ENCODE measurements around the gene LELP1.

The LELP1 gene

GRCh38 chr1:153229076-153229829 lies 26.0 kb downstream of the LELP1 start:
- peak; percentile 66 for DNase-seq

GRCh38 chr1:153231363-153231762 lies 28.1 kb downstream of the LELP1 start:
- no peak for DNase-seq

GRCh38 chr1:153231785-153232184 lies 28.6 kb downstream of the LELP1 start:
- no peak for DNase-seq

- DNase-seq, result no peak
Observed at GRCh38 chr1:153232553-153232952, 29.3 kb downstream of the LELP1 start.

GRCh38 chr1:153233448-153233847 lies 30.2 kb downstream of the LELP1 start:
- no peak for DNase-seq

- DNase-seq, result no peak
Observed at GRCh38 chr1:153238527-153238926, 35.3 kb downstream of the LELP1 start.

- DNase-seq, result no peak
Observed at GRCh38 chr1:153242160-153242559, 38.9 kb downstream of the LELP1 start.

GRCh38 chr1:153245466-153245865 lies 42.2 kb downstream of the LELP1 start:
- no peak for DNase-seq

GRCh38 chr1:153246018-153246417 lies 42.8 kb downstream of the LELP1 start:
- DNase-seq, result no peak

GRCh38 chr1:153246825-153247224 lies 43.6 kb downstream of the LELP1 start:
- DNase-seq, result no peak

GRCh38 chr1:153248176-153248879 lies 45.1 kb downstream of the LELP1 start:
- DNase-seq, result no peak

- no peak for DNase-seq
Observed at GRCh38 chr1:153250166-153250565, 46.9 kb downstream of the LELP1 start.

- DNase-seq, result no peak
Observed at GRCh38 chr1:153251087-153251486, 47.9 kb downstream of the LELP1 start.

- no peak for DNase-seq
Observed at GRCh38 chr1:153251562-153251961, 48.3 kb downstream of the LELP1 start.

- DNase-seq, result no peak
Observed at GRCh38 chr1:153251988-153252387, 48.8 kb downstream of the LELP1 start.

GRCh38 chr1:153253076-153253475 lies 49.8 kb downstream of the LELP1 start:
- DNase-seq, result no peak

GRCh38 chr1:153253693-153254092 lies 50.5 kb downstream of the LELP1 start:
- no peak for DNase-seq
